GM04504 (cell line): ENCODE data around the gene MKKS.

Experiments used
- DNase-seq: peaks from one replicate; pipeline ENCODE4 v3.0.0-alpha.2; 2012; ENCODE audit warnings: low read depth

Gene MKKS

DNA sequence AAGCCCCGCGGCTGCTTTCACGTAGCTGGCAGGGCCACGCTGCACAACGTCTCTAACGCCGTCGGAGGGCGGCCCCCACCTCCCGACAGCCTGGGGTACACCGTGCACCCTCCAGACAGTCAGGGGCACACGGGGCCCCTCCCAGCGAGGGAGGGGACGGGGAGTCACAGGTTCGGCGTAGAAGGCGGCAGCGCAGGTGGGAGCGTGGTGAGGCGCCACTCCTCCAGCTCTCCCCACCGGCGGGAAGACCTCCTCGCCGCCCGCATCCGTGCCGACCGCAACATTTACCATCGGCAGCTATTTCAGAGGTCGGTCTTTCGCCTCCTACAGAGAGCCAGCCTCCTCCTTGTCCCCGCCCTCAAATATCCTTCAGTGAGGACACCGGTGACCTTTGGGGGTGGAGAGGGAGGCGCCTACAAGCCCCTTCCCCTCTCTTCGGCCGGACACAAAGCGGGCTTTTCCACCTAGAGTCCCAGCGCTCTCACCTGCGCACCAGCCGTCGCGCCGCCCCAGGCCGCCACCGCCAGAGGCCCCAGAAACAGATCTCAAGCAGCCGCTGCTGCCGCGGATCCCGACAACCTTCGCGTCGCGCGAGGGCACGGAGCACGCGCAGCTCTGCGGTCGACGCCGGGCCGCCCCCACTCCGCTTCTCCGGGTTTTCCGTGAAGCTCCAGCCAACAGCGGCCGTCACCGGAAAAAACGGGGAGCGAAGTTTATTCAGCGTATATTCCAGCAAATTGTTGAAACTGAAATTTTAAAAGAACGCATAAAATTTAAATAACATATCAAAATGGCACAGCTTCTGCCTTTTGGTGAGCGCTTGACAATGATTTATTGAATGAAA, at the start of gene MKKS:
TSS of gene MKKS (minus strand) at position 600 of the 844 bp plus-strand sequence. CDS start 20,708 bp downstream, outside the sequence.
- peak; percentile 79 for DNase-seq

GRCh38 chr20:10483691-10484090, 49.7 kb upstream of the MKKS start:
- no peak for DNase-seq

DNA sequence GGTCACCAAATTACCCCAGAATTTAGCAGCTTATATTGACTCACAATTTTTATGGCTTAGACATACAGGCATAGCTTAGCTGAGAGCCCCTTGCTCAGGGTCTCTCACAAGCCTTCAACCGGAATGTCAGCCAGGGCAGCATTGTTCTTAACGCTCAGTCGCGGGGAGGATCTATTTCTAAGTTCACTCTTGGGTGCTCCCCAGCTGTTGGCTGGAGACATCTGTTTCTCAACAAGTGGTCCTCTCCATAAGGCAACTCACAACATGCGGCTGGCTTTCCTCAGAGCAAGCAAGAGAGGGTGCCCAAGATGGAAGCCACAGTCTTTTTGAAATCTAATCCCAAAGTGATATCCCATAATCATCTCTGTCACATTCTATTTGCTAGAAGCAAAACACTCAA, 47.7 kb upstream of the MKKS start:
- DNase-seq: no peak

- DNase-seq: no peak
Observed at GRCh38 chr20:10478930-10479329, 44.9 kb upstream of the MKKS start.

DNA sequence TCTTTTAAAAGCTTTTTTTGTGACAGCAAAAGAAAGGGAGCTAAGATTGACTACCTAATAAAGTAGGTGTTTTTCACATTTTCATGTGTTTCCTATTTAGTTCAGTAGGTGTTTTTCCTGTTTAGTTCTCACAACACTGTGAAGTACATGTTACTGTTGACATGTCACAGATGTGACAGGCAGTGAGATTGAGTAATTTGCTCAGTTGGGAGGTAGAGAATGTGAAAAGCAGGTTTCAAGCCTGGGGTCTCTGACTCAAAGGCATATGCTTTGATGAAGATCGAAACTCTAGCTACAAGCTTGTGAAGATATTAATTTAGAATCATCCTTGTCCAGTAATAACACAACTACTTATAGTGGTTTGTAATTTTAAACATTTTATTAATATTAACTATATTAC, 44.2 kb upstream of the MKKS start:
- no peak for DNase-seq

GRCh38 chr20:10476319-10476724, 42.3 kb upstream of the MKKS start:
- no peak for DNase-seq

DNA sequence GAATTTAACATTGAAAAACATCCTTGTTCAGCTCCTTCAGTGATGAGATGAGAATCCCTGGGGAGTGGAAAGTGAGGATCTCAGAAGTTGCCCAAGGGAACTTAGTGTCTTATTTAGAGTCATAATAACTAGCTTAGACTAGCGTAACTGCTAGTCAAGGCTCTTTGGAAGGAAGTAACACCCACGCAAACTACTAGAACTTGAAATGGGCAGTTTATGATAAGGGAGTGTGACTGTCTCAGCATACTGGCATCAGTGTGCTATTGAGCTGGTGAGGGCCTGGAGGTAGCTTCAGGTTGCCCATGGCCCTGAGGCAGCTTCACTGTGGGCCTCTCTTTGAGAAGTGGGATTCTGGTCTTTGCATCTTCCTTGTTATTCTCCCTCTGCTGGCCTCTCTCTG, 41.2 kb upstream of the MKKS start:
- DNase-seq: no peak

GRCh38 chr20:10474606-10475184, 40.7 kb upstream of the MKKS start:
- no peak for DNase-seq

GRCh38 chr20:10472871-10473270, 38.8 kb upstream of the MKKS start:
- DNase-seq: no peak

DNA sequence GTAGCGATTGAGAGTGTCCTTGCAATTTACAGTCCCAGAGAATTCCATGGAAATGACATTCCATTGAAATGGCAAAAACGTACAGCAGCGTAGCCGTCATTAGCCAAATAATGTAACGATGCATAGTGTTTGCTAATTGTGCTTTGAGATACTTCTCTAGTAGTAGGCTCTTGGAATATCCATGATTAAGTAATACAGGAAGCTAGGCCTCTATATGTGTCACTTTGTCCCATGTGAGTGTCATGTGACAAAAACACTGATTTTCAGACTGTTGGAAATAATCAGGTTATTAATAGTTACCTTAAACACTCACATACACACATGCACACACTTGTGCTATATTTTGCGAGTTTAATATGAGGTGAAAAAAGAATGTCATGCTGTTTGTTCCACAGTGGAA, 36.3 kb upstream of the MKKS start:
- no peak for DNase-seq

- peak; percentile 49 for DNase-seq
Observed at GRCh38 chr20:10469599-10469998, 35.6 kb upstream of the MKKS start.

GRCh38 chr20:10469056-10469455, 35.0 kb upstream of the MKKS start:
- no peak for DNase-seq

DNA sequence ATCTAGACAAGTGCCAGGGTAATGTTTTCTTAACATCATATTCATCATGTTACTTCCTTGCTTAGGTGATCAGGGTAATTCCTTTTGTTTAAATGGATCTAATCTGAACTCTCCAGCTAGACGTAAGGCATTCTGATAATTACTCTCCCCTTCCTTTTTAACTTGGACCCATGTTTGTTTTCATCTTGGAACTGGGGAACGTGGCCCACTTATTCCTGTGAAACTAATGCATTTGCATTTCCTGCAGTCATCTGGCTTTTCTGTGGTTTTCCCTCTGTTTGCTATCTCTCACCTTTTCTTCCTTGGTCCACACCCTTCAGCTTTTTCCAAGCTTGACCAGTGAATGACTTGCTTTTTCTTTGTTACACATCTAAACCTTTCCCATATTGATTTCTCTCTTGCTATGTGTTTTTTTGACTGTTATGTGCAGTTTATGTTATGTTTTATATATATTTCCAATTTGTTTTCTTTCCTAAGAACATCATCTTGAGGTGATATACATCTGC, 34.4 kb upstream of the MKKS start:
- no peak for DNase-seq

DNA sequence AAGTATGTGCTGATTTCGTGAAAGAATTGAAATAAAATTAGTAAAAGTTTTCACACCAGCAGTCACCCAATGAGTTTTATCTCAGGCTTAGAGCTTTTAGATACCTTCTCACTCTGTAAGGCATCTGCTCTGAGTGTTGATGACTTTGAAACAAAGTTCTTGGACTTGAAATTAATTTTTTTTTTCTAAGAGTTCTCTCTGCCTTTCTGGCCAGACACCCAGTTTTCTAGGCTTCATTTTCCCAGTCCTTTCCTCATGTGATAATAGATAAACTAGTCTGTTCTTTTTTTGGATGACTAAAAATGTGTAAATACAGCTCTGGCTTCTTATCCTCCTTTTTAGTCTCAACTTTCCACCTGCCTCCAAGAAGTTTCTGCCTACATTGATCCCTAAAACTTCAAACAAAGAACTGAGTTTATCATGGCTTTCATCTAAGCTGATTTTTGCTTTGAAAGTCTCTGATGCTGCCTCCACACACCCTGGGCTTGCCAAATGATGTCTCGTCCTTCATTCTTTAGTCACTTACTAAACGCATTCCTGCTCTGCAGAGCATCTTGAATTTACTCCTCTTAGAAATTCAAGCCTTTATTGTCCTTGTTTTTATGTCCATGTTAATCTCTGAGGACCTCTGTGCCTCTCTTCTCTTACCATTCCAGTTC, 33.8 kb upstream of the MKKS start:
- no peak for DNase-seq

DNA sequence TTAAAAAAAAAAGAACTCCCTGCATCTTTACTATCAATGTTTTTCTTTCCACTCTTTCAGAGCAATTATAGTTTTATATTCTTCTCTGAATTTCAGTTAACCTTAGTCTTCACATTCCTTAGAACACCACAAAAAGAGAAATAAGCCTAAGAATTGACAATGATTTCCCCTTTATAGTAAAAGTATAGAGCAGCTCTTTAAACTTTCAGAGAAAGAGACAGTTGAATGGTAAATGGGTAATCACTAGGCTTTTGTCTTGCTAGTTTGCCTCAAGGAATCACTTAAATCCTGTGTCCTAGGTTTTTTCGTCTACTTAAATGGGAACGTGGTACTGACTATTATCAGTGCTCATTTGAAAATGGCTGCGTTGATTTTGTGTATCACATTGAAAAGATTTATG, 32.8 kb upstream of the MKKS start:
- no peak for DNase-seq

DNA sequence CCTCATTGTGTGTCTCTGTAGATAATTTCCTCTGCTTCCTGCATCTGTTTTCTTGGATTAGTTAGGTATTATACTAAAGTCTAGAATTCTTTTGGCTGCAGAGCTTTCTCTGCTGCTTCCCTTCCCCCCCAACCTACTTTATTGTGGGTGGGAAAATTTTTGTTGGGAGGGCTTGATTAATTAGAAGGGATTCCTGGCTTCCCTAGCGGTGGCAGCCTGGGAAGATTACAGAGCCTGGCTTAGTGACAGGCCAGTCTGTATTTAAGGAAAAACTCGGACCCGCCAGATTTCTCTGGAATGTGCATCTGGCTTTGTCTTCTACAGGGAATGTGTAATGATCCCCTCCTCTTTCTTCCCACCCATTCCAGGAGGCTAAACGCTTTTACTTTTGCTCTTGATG, 32.3 kb upstream of the MKKS start:
- DNase-seq: no peak

- DNase-seq: no peak
Observed at GRCh38 chr20:10465135-10465534, 31.1 kb upstream of the MKKS start.

GRCh38 chr20:10463622-10464021, 29.6 kb upstream of the MKKS start:
- DNase-seq: no peak

DNA sequence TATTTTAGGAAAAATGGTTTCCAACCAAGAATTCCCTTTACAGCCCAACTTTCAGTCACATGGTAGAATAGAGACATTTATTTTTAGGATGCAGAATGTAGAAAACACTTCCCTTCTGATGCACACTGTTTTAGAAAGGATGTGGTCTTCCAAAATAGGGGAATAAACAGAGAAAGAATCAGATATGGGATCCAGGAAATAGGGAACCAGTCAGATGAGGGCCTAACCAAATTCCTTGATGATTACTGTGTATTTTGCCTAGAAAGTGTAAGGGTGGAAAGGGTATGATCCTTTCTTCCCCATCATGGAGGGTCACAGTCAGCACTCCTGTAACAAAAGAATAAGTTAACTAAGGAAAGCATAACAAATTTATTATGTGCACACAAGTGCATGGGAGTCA, 28.5 kb upstream of the MKKS start:
- no peak for DNase-seq

GRCh38 chr20:10461495-10461894, 27.5 kb upstream of the MKKS start:
- DNase-seq: no peak

DNA sequence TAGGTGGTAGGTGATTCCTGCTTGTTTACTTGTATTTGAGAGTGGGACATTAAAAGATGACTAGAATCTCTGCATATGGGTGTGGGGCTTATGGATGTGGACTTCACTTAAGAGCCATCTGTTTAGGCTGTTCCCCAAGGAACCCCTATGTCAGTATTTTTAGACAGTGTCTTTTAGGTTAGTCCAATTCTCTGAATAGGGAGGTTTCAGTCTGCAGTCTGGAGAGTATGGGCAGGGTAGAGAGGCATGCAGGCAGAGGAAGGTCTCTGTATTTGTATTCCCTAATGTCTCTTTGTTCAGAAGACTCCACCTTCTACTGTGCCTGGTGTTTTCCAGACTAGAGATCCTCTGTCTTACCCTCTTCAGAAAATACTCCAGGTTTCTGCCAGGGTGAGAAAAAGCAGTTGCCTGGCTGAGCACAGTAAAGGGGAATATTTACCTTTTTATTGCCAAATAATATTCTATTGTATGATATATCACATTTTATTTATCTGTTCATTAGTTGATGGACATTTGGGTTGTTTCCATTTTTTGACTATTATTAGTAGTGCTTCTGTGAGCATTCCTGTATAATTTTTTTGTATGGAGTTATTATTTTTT, 20.2 kb upstream of the MKKS start:
- no peak for DNase-seq

- DNase-seq: no peak
Observed at GRCh38 chr20:10453241-10453640, 19.2 kb upstream of the MKKS start.

GRCh38 chr20:10449270-10449669, 15.2 kb upstream of the MKKS start:
- no peak for DNase-seq
